Measurements from ENCODE around the gene USH2A.

Gene USH2A

GRCh38 chr1:215765833-215766232, 657.4 kb downstream of the USH2A start:
- DNase-seq: no peak

DNA sequence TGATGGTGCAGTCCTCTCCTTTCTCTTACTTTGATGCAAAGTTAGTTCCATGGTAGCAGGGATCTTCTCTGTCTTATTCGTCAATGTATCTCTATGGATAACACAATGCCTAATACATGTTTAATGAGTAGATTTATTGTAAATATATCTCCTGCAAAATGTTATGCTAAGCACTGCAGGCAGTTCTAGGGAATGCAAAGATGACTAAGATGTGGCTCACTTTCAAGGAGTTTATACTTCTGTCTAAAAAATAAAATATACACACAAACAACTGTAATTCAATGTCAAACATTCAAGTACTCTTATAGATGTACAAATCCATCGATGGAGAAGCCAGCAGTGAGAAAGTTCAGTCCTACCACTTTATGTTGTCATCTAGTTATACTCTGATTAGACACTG, 661.8 kb downstream of the USH2A start:
- DNase-seq: no peak

- DNase-seq: no peak
These were observed 669.1 kb downstream of the USH2A start for GRCh38 chr1:215754112-215754511.

DNA sequence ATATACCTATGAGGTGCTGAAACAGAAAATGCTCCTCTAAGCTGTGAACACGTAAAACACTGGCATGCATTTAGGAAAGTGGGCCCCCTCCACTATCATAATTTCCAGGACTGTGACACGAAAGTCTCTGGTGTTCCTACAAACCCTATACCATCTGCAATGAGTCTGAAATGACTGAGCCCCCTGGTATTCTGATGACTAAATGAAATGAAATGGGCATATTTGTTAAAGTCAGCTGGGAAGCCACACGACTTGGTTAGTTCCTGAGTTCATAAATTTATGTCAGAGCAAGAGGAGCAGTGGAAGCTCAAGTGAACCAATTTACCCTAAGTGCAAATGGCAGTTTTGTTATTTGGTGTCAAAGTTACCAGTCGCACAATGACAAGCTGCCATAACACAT, 673.8 kb downstream of the USH2A start:
- DNase-seq: no peak

- DNase-seq: no peak
These were observed 674.8 kb downstream of the USH2A start for GRCh38 chr1:215748431-215748830.

GRCh38 chr1:215744419-215744818, 678.8 kb downstream of the USH2A start:
- DNase-seq: no peak

- no peak for DNase-seq
These were observed 684.2 kb downstream of the USH2A start for GRCh38 chr1:215739025-215739424.

DNA sequence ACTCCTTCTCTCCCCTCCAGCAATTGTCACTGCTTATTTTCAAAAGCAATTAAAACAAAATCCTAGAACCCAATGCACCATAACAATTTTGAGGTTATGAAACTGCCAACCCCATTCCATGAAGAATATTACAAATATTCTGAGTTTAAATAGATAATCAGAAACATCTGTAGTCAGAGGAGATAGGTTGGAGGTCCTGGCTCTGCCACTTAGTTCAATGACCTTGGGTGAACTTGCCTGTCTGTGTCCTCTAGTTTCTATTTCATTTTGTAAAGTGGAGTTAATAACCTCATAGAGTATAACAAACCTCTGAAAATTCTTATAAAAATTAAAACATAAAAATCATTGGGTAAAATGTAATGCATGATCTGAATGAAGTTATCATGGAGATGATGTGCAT, 691.5 kb downstream of the USH2A start:
- no peak for DNase-seq

DNA sequence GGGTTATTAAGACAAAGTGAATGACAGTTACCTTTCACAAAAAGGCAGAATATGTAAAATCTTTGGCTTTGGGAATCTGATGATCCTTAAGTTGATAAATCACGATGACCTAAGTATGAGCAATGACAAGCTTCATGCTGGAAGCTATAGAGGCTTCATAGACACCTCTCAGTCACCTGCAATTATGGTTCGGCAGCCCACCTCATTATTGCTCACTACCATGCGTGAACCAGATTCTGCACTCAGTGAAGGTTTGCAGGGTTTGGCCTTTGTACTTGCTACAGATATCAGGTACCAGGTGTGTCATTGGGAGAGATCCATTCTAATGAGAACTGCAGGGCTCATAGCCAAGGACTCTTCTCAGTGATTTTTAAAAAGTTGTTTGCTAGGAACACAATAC, 692.6 kb downstream of the USH2A start:
- DNase-seq: no peak

- DNase-seq: no peak
These were observed 695.1 kb downstream of the USH2A start for GRCh38 chr1:215728169-215728568.

- no peak for DNase-seq
These were observed 703.1 kb downstream of the USH2A start for GRCh38 chr1:215720126-215720525.

DNA sequence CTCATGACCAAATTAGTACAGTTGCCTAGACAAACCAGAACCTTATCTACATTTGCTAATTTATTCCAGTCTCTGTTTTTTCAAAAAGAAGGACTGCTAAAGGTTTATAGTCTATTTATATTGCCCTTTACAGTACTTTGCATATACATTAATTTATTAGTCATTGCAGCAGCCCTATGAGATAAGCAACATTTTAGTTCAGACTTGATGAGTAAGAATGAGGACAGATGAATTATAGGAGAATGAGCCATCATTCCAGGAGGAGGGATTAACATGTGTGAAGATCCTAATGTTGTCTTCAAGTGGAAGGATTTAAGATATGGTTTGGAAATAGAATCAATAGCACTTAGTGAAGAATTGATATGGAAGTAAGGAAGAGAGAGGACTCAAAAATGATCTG, 703.7 kb downstream of the USH2A start:
- DNase-seq: no peak

DNA sequence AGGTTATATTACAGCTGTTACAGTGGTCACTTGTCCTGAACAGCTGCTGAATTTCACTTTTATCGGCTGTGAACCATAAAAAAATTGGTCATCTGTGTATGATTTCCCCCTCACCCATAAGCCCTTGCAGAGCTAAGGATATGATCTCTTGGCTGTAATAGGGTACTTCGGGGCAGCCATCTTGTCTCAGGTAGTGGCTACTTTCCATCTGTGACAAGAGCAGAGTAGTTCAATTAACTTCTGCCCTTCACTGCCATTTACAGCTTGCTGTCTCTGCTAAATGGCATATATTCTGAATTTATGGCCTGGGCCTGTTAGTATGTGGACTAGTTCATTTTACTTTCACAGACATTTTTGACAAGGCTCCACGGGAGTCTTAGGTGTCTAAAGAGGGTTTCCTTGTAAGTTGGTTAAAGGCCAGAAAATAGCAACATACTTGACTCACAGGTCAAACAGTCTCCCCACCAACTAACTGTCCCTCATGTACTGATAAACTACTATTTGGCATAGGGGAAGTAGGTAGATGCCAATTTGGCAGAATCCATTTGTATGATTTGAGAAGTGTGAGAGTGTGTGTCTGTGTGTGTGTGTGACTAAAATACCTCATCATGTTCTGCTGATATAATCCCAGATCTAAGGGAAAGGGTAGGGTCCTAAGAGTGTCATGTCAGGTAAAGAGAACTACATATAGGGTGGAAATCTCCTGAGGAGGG, 704.5 kb downstream of the USH2A start:
- no peak for DNase-seq

GRCh38 chr1:215717677-215718426, 705.4 kb downstream of the USH2A start:
- no peak for DNase-seq

- DNase-seq: no peak
These were observed 712.4 kb downstream of the USH2A start for GRCh38 chr1:215710899-215711225.

DNA sequence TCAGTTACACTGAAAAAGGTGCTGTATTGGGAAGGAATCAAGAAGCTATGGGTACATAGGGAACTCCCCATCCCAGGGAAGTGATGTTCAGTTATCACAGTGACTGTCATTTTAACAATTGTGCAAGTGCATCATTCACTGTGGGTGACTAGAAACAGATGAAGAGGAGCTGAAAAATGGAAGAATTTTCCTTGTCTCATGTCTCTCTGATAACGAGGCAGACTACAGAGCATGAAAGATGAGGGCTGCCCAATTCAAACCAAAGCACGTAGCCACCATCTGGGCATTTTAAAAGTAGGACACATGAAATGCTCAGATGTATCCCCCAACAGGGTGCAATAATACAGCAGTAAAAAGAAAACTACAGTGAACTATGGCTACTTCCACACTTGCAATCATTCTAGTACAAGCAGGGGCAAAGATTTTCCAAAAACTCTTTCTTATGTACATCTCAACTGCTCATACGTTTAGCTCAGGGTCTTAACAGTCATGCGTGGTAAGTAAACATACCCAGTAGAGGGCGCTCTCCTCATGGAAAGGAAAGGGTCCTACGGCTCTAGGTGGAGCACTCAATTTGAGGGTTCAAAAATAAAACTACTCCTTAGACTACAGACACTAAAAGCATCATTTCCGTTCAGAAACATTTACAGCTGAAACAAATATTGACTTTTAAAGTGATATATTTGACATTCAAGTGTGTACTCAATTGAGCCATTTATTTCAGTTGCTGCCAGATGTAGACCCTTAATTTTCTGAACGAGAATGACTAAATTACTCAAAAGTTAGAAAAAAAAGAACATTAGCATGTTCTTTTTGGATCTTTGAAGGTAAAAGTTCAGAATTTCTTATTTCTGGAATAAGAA, 713.0 kb downstream of the USH2A start:
- DNase-seq: no peak

DNA sequence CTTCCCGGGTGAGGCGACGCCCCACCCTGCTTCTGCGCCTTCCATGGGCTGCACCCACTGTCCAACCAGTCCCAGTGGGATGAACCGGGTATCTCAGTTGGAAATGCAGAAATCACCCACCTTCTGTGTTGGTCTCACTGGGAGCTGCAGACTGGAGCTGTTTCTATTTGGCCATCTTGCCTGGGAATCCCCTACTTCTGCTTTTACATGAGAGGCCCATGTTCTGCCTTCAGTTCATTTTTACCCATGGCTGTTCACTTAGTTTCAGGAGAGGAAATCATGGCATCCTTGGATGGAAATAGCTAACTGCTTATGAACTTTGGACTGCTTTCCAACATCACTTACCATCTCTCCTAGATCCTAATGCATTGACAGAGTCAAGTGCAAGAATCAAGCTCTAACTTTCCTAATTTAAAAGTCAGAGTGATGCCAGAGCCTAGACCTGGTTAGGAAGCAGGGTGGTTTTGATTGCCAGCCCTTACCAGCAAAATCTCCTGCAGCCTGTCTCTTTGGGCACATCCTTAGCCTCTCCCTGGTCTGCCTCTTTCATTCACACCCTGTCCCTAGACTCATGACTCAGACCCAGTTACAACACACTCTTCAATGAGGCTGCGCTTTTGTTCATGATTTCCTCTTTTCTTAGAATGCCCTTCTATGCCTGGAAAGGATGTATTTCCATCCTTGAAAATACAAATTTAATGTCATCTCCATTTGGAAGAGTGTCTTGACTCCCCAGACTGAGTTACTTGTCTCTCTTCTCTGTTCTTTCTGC, 719.0 kb downstream of the USH2A start:
- DNase-seq: no peak

DNA sequence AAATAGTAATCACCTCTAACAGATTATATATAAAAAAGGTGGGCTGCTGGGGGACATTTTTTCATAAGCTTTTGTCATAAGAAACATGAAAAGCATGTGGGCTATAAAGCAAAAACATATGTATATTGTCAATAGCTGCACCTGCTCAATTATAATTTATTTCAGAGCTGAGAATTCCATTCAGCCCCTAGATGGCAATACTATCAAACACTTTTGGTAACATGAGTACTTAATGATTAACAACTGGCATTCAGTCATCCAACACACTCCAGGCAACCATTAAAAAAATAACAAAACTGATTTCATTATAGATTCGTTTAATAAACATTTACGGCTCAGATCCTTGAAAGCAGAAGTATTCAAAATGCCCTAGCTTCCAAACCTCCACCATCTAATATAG, 741.0 kb downstream of the USH2A start:
- DNase-seq: no peak

GRCh38 chr1:215681041-215681440, 742.2 kb downstream of the USH2A start:
- DNase-seq: no peak

- no peak for DNase-seq
These were observed 744.0 kb downstream of the USH2A start for GRCh38 chr1:215679231-215679630.

DNA sequence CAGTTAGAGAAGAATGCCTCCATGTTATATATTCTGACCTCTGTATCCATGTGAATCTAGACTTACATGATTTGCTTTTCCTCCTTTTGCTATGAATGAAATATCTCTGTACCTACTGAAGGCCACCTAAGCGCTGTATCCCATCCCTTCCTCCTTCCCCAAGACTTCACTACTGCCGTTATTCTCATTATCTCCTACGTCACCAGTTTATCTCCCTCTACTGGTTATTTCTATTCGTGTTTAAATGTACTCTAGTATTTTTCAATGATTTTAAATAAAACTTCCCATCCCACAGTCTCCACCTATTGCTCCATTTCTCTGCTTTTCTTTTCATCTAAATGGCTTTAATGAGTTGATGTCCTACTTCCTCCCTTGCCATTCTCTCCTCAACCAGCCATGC, 746.1 kb downstream of the USH2A start:
- DNase-seq: no peak

DNA sequence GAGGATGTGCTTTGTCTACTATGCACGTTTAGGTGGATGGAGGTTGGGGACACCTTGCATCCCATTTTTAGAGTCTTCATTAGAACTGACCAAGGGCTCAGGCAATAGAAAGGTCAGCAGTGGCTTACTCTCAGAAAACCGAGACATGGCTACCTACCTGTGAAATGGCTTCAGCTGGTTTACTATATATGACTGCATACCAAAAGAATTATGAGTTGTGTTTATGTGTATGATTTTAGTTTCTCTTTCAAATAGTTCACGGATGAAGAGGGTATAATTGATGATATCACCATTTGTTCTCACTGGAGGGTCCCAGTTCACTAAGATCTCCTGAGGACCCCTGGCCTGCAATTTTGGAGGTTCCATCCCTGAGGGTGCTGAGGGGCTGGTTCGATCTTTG, 749.3 kb downstream of the USH2A start:
- DNase-seq: no peak

- DNase-seq: no peak
These were observed 750.8 kb downstream of the USH2A start for GRCh38 chr1:215672482-215672881.
